Activated CD4-positive, alpha-beta T cell treated with anti-CD3 and anti-CD28 coated beads, Interleukin-2, amount 10 ng/mL, durations not matched to agents 24 days and 14 days (primary cell): ENCODE measurements around the gene ABCC6. TPM values are rescaled to one million over a fixed set of nuclear protein-coding genes. Genes with fewer than 3 reads are reported as not detected.
"Not testable (repeated sequence)": the region's sequence is repeated elsewhere in the genome, so short reads cannot be mapped to it uniquely, and the experiment has no call there.

Experiments used
- DNase-seq: peaks from one replicate; pipeline ENCODE4 v3.0.0; 2022
- H3K27ac Mint-ChIP-seq: one replicate; pipeline ENCODE4 v1.8.0; 2022; ENCODE audit warnings: mild to moderate bottlenecking, mixed read lengths
- H3K27me3 Mint-ChIP-seq: one replicate; pipeline ENCODE4 v1.8.0; 2022; ENCODE audit warnings: mixed read lengths
- H3K36me3 Mint-ChIP-seq: one replicate; pipeline ENCODE4 v1.8.0; 2022; ENCODE audit warnings: low read depth, mild to moderate bottlenecking, mixed read lengths
- H3K4me1 Mint-ChIP-seq: one replicate; pipeline ENCODE4 v1.8.0; 2021; ENCODE audit warnings: mixed read lengths
- H3K4me3 Mint-ChIP-seq: one replicate; pipeline ENCODE4 v1.8.0; 2022; ENCODE audit warnings: mild to moderate bottlenecking, moderate library complexity, mixed read lengths
- H3K9me3 Mint-ChIP-seq: one replicate; pipeline ENCODE4 v1.8.0; 2021; ENCODE audit warnings: mixed read lengths
- intact Hi-C: fragments of 100-400 bp; cut with micrococcal nuclease; formaldehyde crosslinking; loops from one replicate; pipeline ENCODE4 v1.15.1; 2023
- total RNA-seq: library from RNA; stranded (reverse); gene quantifications from 2 replicates; pipeline ENCODE4 v1.2.3, GENCODE V29; 2022

The ABCC6 gene
- total RNA-seq, 1 donor from 2014 or later: not detected

DNA sequence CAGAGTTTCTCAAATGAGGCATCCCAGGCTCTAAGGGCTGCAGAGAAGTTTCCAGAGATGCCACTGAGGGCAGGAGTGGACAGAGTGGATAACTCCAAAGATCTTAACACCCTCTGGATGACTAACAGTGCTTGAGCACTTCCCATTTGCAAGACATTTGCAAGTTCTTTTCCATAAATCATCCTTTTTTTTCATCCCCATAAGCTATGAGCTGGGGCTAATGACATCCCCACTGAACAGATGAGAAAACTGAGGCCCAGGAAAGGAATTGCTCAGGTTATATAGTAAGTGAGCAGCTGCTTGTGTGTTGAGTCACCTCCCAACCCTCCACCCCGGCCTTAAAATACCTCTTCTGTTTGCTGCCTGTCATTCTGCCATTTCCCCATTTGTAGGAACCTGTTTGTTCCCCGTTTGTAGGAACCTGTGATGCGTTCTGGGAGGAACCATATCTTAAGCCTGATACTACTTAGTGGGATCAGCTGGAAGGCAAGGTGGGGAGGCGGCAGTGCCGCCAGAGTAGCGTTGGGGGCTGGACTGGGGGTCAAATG lies 15.4 kb downstream of the ABCC6 start:
- H3K4me1 Mint-ChIP-seq, H3K36me3 Mint-ChIP-seq, intact Hi-C loops, H3K9me3 Mint-ChIP-seq, H3K27me3 Mint-ChIP-seq, DNase-seq, H3K4me3 Mint-ChIP-seq, H3K27ac Mint-ChIP-seq: not testable (repeated sequence)

DNA sequence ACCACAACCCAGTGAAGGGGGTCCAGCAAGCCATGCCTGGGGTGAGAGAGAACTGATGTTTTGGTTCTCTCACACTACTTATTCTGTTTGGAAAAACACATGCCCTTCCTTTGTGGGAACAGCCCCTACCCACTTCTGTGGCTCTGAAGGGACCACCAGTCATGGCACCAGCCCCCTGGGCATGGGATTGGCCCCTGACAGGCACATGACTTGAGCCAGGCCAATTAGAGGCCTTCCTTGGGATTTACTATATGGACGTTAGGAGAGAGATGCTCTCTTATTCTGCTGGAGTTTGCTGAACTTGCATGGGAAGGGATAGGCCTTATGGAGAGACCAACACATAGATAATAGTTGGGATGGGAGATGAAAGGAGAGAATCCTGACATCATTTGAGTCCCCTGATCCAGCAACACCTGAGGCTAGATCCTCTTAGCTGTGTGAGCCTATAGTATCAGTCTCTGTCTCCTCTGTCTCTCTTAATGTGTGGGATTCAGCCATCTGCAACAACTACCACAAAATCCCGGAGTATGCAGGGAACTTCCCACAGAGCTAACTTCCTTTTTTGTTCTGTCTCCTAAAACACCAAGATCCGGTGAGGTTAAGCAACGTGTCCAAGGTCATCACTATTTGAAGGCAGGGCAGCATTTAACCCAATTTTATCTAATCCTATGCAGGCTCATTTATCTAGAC lies 16.1 kb downstream of the ABCC6 start:
- H3K4me3 Mint-ChIP-seq, H3K36me3 Mint-ChIP-seq, H3K4me1 Mint-ChIP-seq, DNase-seq, H3K9me3 Mint-ChIP-seq, H3K27me3 Mint-ChIP-seq, intact Hi-C loops, H3K27ac Mint-ChIP-seq: not testable (repeated sequence)

DNA sequence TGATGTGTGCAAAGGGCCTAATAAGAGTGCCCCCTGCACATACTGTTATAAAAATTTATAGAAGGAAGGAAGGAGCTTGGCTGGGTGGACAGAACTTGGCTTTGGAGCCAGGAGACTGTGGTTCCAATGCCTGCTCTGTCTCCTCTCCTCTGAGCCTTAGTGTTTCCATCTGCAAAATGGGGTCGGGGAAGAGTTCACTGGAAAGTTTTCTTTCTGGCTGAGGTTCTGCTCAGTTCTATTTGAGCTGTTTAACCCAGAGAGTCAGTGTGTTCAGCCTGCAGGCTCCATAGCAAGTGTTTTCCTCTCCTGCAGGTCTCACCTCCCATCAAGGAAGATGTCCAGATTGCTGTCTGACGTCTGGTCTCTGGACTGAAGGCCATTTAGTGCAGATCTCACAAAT lies 17.4 kb downstream of the ABCC6 start:
- H3K4me3 Mint-ChIP-seq, DNase-seq, H3K27me3 Mint-ChIP-seq, H3K36me3 Mint-ChIP-seq, H3K27ac Mint-ChIP-seq, H3K9me3 Mint-ChIP-seq, intact Hi-C loops, H3K4me1 Mint-ChIP-seq: not testable (repeated sequence)

DNA sequence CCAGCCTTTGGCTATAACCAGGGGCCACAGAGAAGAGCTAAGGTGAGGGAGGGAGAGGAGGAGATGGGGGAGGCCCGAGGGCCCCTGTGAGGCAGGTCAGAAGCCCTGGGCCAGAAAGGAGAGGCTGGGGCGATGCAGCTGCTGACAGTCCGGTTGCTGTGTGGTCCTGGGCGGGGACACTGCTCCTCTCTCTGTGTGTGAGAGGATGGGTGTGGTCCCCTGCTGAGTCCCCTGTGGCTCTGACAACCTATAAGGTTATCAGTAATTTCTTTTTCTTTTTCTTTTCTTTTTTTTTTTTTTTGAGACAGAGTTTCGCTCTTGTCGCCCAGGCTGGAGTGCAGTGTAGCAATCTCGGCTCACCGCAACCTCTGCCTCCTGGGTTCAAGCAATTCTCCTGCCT lies 18.7 kb downstream of the ABCC6 start:
- H3K4me3 Mint-ChIP-seq, H3K9me3 Mint-ChIP-seq, H3K36me3 Mint-ChIP-seq, H3K4me1 Mint-ChIP-seq, intact Hi-C loops, DNase-seq, H3K27ac Mint-ChIP-seq, H3K27me3 Mint-ChIP-seq: not testable (repeated sequence)

GRCh38 chr16:16203494-16203893 lies 19.8 kb downstream of the ABCC6 start:
- H3K27me3 Mint-ChIP-seq, H3K36me3 Mint-ChIP-seq, intact Hi-C loops, H3K27ac Mint-ChIP-seq, DNase-seq, H3K4me3 Mint-ChIP-seq, H3K9me3 Mint-ChIP-seq, H3K4me1 Mint-ChIP-seq: not testable (repeated sequence)

- H3K27me3 Mint-ChIP-seq, H3K4me3 Mint-ChIP-seq, intact Hi-C loops, H3K4me1 Mint-ChIP-seq, H3K9me3 Mint-ChIP-seq, H3K36me3 Mint-ChIP-seq, H3K27ac Mint-ChIP-seq: not testable (repeated sequence)
- peak; percentile 77 for DNase-seq
Measured at GRCh38 chr16:16202400-16203143, 20.7 kb downstream of the ABCC6 start.

- H3K27me3 Mint-ChIP-seq, intact Hi-C loops, H3K27ac Mint-ChIP-seq, H3K4me3 Mint-ChIP-seq, H3K36me3 Mint-ChIP-seq, DNase-seq, H3K4me1 Mint-ChIP-seq, H3K9me3 Mint-ChIP-seq: not testable (repeated sequence)
Measured at GRCh38 chr16:16201880-16202279, 21.4 kb downstream of the ABCC6 start.

DNA sequence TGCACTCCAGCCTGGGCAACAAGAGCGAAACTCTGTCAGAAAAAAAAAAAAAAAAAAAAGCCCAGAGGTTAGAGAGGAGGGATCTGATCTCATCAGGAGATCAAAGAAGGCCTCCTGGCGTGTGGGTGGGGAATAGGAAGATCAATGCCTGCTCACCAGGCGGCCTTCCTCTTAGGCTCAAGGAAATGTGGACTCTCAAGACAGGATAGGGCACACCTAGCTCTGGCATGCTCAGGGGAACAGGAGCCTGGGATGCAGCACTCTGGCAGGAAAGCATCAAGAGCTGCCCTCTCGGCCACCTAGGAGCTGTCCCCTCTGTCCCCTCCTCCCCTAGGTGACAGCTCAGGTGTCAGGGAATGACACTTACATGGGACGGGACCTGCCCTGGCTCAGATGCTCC lies 22.9 kb downstream of the ABCC6 start:
- H3K27me3 Mint-ChIP-seq, intact Hi-C loops, H3K27ac Mint-ChIP-seq, DNase-seq, H3K36me3 Mint-ChIP-seq, H3K9me3 Mint-ChIP-seq, H3K4me3 Mint-ChIP-seq, H3K4me1 Mint-ChIP-seq: not testable (repeated sequence)

- H3K36me3 Mint-ChIP-seq, H3K27me3 Mint-ChIP-seq, H3K27ac Mint-ChIP-seq, DNase-seq, H3K9me3 Mint-ChIP-seq, H3K4me3 Mint-ChIP-seq, intact Hi-C loops, H3K4me1 Mint-ChIP-seq: not testable (repeated sequence)
Measured at GRCh38 chr16:16199428-16199827, 23.9 kb downstream of the ABCC6 start.

- Mint-ChIP-seq H3K4me3 (no peak overlapping the region), H3K27ac (no peak overlapping the region), H3K9me3 (no peaks in the 10 kb centered on the region), H3K4me1 (peaks cover 5% of the 10 kb centered on the region), H3K27me3 (peaks cover 1% of the 10 kb centered on the region), H3K36me3 (no peaks in the 10 kb centered on the region)
- no peak for DNase-seq
- intact Hi-C loops: no loop called here
Measured at GRCh38 chr16:16197966-16198365, 25.3 kb downstream of the ABCC6 start.

- Mint-ChIP-seq H3K27me3 (peaks cover 1% of the 10 kb centered on the region), H3K36me3 (no peaks in the 10 kb centered on the region), H3K27ac (peak overlapping the region; percentile 43), H3K9me3 (no peaks in the 10 kb centered on the region), H3K4me1 (peaks cover 5% of the 10 kb centered on the region), H3K4me3 (no peak overlapping the region)
- no peak for DNase-seq
- intact Hi-C loops: no loop called here
Measured at GRCh38 chr16:16197331-16197730, 26.0 kb downstream of the ABCC6 start.

GRCh38 chr16:16196099-16196498 lies 27.2 kb downstream of the ABCC6 start:
- Mint-ChIP-seq H3K36me3 (no peaks in the 10 kb centered on the region), H3K4me1 (peaks cover 5% of the 10 kb centered on the region), H3K27ac (no peak overlapping the region), H3K9me3 (no peaks in the 10 kb centered on the region), H3K27me3 (peaks cover 1% of the 10 kb centered on the region), H3K4me3 (no peak overlapping the region)
- DNase-seq: no peak
- intact Hi-C loops: no loop called here

DNA sequence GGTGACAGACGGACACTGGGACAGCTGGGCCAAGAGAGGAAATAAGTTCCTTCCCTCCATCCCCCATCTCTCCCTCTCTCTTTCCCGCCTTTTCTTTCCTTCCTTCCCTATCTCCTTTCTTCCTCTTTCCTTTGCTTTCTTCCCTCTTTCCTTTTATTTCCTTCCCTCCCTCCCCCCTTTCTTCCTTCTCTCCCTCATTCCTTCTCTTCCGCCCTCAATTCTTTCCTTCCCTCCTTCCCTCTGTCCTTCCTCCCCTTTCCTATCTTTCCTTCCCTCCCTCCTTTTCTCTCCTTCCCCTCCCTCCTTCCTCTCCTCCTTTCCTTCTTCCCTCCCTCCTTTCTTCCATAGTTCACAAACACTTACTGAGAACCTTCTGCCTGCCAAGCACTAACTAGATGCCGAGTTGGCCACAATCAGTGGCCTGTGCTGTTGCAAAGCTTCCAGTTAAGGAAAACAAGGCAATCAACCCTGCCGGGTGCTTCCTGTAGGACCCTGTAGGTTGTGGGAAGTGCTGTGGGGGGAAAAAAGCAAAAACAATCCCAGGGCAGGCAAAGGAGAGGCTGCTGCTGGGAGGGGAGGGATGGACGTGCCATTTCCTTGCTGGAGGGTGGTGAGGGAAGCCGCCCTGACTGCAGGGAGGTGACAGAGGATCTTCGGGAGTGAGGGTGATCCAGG lies 31.7 kb downstream of the ABCC6 start:
- Mint-ChIP-seq H3K36me3 (no peaks in the 10 kb centered on the region), H3K27ac (no peak overlapping the region), H3K9me3 (no peaks in the 10 kb centered on the region), H3K4me1 (peaks cover 1% of the 10 kb centered on the region), H3K4me3 (no peak overlapping the region), H3K27me3 (peaks cover 3% of the 10 kb centered on the region)
- intact Hi-C loops: no loop called here
- no peak for DNase-seq

DNA sequence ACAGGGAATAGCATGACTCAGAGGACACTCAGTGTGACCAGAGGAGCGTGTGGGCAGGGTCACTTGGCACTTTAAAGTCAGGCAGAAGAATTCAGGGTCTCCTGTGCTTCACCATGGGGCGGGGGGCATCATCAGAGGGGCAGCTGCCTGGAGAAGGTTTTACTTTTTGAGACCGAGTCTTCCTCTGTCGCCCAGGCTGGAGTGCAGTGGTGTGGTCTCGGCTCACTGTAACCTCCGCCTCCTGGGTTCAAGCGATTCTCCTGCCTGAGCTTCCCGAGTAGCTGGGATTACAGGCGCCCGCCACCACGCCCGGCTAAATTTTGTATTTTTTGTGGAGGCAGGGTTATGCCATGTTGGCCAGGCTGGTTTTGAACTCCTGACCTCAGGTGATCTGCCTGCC lies 32.3 kb downstream of the ABCC6 start:
- H3K9me3 Mint-ChIP-seq, H3K27ac Mint-ChIP-seq, H3K4me3 Mint-ChIP-seq, H3K4me1 Mint-ChIP-seq, H3K27me3 Mint-ChIP-seq, DNase-seq, H3K36me3 Mint-ChIP-seq, intact Hi-C loops: not testable (repeated sequence)
